Measurements from ENCODE around the gene COL6A1. TPM values are rescaled to one million over a fixed set of nuclear protein-coding genes. Genes with fewer than 3 reads are reported as not detected.
A peak's percentile ranks its signal among the peaks of the same experiment; 100 is the strongest.

Gene COL6A1
- total and polyA plus RNA-seq, 12 donors = 71.9 to 388 (median 143) TPM

- Histone ChIP-seq H3K36me3 (no peaks in the 10 kb centered on the region), H3K4me1 (peaks cover 0 to 22% (median 9%) of the 10 kb centered on the region in 9 donors), H3K27me3 (no peaks in the 10 kb centered on the region), H3K4me3 (no peak overlapping the region), H3K9me3 (peaks cover 0 to 20% (median 7%) of the 10 kb centered on the region in 11 donors), H3K27ac (peak overlapping the region in 8 of 10 donors; percentile 44 to 68 (median 61))
- ATAC-seq (peak in 5 of 8 donors; percentile 19 to 77 (median 43)), DNase-seq (no peak)
- intact Hi-C loops (cut with DNase I) = loop anchor here in 1 of 10 donors (5.0 kb wide), 3 partner anchors 33 to 63 kb away; partner anchors contain the start of gene COL6A1
- WGBS, 2 donors = 44 to 45% methylated on average over 5 of the region's 5 CpGs
- TF ChIP-seq, protein P1, sequence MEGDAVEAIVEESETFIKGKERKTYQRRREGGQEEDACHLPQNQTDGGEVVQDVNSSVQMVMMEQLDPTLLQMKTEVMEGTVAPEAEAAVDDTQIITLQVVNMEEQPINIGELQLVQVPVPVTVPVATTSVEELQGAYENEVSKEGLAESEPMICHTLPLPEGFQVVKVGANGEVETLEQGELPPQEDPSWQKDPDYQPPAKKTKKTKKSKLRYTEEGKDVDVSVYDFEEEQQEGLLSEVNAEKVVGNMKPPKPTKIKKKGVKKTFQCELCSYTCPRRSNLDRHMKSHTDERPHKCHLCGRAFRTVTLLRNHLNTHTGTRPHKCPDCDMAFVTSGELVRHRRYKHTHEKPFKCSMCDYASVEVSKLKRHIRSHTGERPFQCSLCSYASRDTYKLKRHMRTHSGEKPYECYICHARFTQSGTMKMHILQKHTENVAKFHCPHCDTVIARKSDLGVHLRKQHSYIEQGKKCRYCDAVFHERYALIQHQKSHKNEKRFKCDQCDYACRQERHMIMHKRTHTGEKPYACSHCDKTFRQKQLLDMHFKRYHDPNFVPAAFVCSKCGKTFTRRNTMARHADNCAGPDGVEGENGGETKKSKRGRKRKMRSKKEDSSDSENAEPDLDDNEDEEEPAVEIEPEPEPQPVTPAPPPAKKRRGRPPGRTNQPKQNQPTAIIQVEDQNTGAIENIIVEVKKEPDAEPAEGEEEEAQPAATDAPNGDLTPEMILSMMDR (IDR thresholded peaks at IDR 0.05) = no peak
Measured at GRCh38 chr21:46029186-46029924, 47.8 kb downstream of the COL6A1 start.

DNA sequence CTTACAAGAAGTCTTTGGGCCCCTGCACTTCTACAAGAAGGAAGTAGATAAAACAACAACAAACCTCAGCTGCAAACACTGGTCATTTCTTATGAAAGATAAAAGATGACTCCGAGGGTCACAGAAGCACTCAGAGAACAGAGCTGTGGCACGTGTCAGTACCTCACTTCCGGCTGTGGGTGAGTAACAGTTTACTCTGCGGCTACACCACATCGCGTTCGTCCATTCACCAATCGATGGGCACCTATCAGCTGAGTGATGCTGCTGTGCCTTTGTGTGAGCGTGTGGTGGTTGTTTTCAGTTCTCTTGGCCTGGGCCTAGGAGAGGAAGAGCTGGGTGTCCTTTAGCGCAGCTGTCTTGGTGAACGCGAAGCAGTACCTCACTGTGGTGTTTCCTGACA lies 49.9 kb downstream of the COL6A1 start:
- ATAC-seq (no peak), DNase-seq (no peak)
- Histone ChIP-seq H3K36me3 (no peaks in the 10 kb centered on the region), H3K4me3 (no peak overlapping the region), H3K9me3 (peaks cover 0 to 20% (median 7%) of the 10 kb centered on the region in 11 donors), H3K27ac (no peak overlapping the region), H3K4me1 (peaks cover 0 to 33% (median 13%) of the 10 kb centered on the region in 9 donors), H3K27me3 (no peaks in the 10 kb centered on the region)
- TF ChIP-seq, protein P1 (IDR thresholded peaks at IDR 0.05) = no peak
- intact Hi-C loops (cut with DNase I) = no loop called here
- 89 to 90% methylated on average over 12 of the region's 12 CpGs for WGBS, 2 donors

DNA sequence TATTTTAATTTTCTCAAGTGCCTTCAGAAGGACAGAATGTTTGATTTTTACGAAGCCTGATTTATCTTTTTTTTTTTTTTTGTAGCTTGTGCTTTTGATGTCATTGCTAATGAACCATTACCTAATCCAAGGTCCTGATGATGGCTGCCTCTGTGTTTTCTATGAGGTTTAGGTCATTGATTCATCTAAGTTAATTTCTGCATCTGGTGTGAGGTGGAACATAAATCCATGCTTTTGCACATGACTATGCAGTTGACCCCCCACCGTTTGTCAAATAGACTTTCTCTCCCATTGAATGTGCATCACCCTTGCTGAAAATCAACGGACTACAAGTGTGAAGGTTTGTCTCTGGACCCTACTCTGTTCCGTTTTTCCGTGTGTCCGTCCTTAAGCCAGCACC lies 50.5 kb downstream of the COL6A1 start:
- peaks cover 5 to 39% (median 19%) of the 10 kb centered on the region in 9 donors for H3K4me1 ChIP-seq
- H3K27me3 ChIP-seq = no peaks in the 10 kb centered on the region
- ATAC-seq = no peak
- peaks cover 0 to 20% (median 7%) of the 10 kb centered on the region in 11 donors for H3K9me3 ChIP-seq
- no peak for DNase-seq
- no peak overlapping the region for H3K4me3 ChIP-seq
- 89 to 95% methylated on average over 6 of the region's 6 CpGs for WGBS, 2 donors
- no peaks in the 10 kb centered on the region for H3K36me3 ChIP-seq
- TF ChIP-seq, protein P1 (IDR thresholded peaks at IDR 0.05) = no peak
- intact Hi-C loops (cut with DNase I) = no loop called here
- H3K27ac ChIP-seq = no peak overlapping the region

GRCh38 chr21:46033410-46034400 lies 52.1 kb downstream of the COL6A1 start:
- ATAC-seq (no peak), DNase-seq (peak in 1 of 2 donors; percentile 8)
- Histone ChIP-seq H3K4me1 (peaks cover 6 to 39% (median 20%) of the 10 kb centered on the region in 9 donors), H3K9me3 (peaks cover 0 to 20% (median 7%) of the 10 kb centered on the region in 11 donors), H3K27ac (no peak overlapping the region), H3K4me3 (no peak overlapping the region), H3K36me3 (no peaks in the 10 kb centered on the region), H3K27me3 (no peaks in the 10 kb centered on the region)
- intact Hi-C loops (cut with DNase I) = no loop called here
- TF ChIP-seq, protein P1 (IDR thresholded peaks at IDR 0.05) = no peak
- 88 to 91% methylated on average over 62 to 64 of the region's 64 CpGs for WGBS, 2 donors

Measured in heart right ventricle (tissue), 16 donors.